Gastrocnemius medialis (tissue), 4 donors: Measurements from ENCODE around the gene CHN2. TPM values are rescaled to one million over a fixed set of nuclear protein-coding genes. Genes with fewer than 3 reads are reported as not detected.

Source experiments
- ATAC-seq, 2 donors: fragments of 150-250 bp; one replicate each; pipeline ENCODE4 v1.9.1; 2016
- DNase-seq, 2 donors: peaks; one replicate each; pipeline ENCODE4 v3.0.0-alpha.2; 2019
- H3K27ac ChIP-seq, 4 donors: fragments of 200-600 bp; sonication (generic); 1 replicate in 1 of 4; 2 replicates in 3 of 4; pipeline ENCODE4 v1.5.1; 2016 to 2018; ENCODE audit warnings: mild to moderate bottlenecking in 2 of 4, moderate library complexity in 1 of 4
- H3K27me3 ChIP-seq, 3 donors: fragments of 200-600 bp; sonication (generic) in 2 of 3; 1 replicate in 1 of 3; 2 replicates in 2 of 3; pipeline versions ENCODE4 v1.5.1 to v1.6.0; 2016 to 2019; ENCODE audit warnings: mild to moderate bottlenecking in 1 of 3, moderate library complexity in 1 of 3
- H3K36me3 ChIP-seq, 2 donors: fragments of 200-600 bp; sonication (generic) in 1 of 2; one replicate each; pipeline ENCODE4 v1.5.1; 2017 to 2018
- H3K4me1 ChIP-seq, 2 donors: fragments of 200-600 bp; sonication (generic) in 1 of 2; one replicate each; pipeline ENCODE4 v1.5.1; 2016 to 2017; ENCODE audit warnings: mild to moderate bottlenecking in 2 of 2
- H3K4me3 ChIP-seq, 4 donors: fragments of 200-600 bp; sonication (generic) in 3 of 4; 1 replicate in 1 of 4; 2 replicates in 3 of 4; pipeline ENCODE4 v1.5.1; 2016 to 2019; ENCODE audit warnings: mild to moderate bottlenecking in 2 of 4
- H3K9me3 ChIP-seq, 3 donors: fragments of 200-600 bp; sonication (generic) in 2 of 3; 1 replicate in 1 of 3; 2 replicates in 2 of 3; pipeline ENCODE4 v1.5.1; 2016 to 2019
- POLR2A ChIP-seq, 2 donors: fragments of 450-650 bp; IDR thresholded peaks; one replicate each; pipeline ENCODE4 v1.6.1; 2017; ENCODE audit warnings: antibody characterized with exemption in 2 of 2, mild to moderate bottlenecking in 2 of 2, moderate library complexity in 2 of 2
- in situ Hi-C, 4 donors: fragments of 200-750 bp; cut with MboI; loops; one replicate each; pipeline versions ENCODE4 v1.15.0 to v1.8.0; 2017; ENCODE audit warnings: low sequenced_read_pairs in 4 of 4
- intact Hi-C: fragments of 100-400 bp; cut with DNase I; formaldehyde crosslinking; loops from one replicate; pipeline ENCODE4 v1.15.1; 2023; ENCODE audit warnings: low total_unique reads
- total RNA-seq, 4 donors: library from RNA; depleted of rRNA; stranded (reverse); fragments of >200 nt; gene quantifications; one replicate each; pipeline versions ENCODE4 v1.1.0 to v1.2.3, GENCODE V29; 2016
- TF ChIP-seq, protein P1 (sequence below), 5 experiments: fragments of 450-650 bp in 3 of 5; fragments of 200-600 bp in 2 of 5; sonication (generic) in 2 of 5; IDR thresholded peaks in 4 of 5; conservative IDR thresholded peaks in 1 of 5; 1 replicate in 4 of 5; 2 replicates in 1 of 5; pipeline ENCODE4 v1.5.1; 2016 to 2019; ENCODE audit warnings: antibody characterized with exemption in 5 of 5, mild to moderate bottlenecking in 3 of 5, moderate library complexity in 3 of 5

CHN2 gene
- total RNA-seq, 4 donors from 2014 or later: 5.9 to 11.3 (median 8.2) TPM

DNA sequence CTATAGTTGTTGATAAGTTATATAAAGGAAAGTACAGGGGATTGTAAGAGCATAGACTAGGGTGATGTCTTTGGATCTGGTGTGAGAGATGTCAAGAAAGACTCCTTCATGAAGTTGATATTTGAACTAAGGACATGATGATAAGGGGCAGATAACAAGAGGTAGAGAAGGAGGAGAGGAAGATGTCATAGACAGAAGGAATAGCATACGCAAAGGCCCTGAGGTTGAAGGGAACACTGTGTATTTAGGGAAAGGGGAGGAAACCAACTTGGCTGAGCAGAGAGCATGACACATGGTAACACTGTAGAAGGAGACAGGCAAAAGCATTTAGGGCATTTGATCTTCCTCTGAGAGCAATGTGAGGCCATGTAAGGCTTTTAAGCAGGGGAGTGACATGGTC, 170.8 kb downstream of the CHN2 start:
- Histone ChIP-seq H3K36me3 (no peaks in the 10 kb centered on the region), H3K27me3 (no peaks in the 10 kb centered on the region), H3K4me1 (no peaks in the 10 kb centered on the region), H3K27ac (no peak overlapping the region), H3K4me3 (no peak overlapping the region), H3K9me3 (no peaks in the 10 kb centered on the region)
- in situ Hi-C loops (no loop called here), intact Hi-C loops (no loop called here)
- TF ChIP-seq, protein P1, sequence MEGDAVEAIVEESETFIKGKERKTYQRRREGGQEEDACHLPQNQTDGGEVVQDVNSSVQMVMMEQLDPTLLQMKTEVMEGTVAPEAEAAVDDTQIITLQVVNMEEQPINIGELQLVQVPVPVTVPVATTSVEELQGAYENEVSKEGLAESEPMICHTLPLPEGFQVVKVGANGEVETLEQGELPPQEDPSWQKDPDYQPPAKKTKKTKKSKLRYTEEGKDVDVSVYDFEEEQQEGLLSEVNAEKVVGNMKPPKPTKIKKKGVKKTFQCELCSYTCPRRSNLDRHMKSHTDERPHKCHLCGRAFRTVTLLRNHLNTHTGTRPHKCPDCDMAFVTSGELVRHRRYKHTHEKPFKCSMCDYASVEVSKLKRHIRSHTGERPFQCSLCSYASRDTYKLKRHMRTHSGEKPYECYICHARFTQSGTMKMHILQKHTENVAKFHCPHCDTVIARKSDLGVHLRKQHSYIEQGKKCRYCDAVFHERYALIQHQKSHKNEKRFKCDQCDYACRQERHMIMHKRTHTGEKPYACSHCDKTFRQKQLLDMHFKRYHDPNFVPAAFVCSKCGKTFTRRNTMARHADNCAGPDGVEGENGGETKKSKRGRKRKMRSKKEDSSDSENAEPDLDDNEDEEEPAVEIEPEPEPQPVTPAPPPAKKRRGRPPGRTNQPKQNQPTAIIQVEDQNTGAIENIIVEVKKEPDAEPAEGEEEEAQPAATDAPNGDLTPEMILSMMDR (IDR thresholded peaks at IDR 0.05 in 4 of 5, conservative IDR thresholded peaks at IDR 0.05 in 1 of 5): no peak
- no peak for ATAC-seq
- DNase-seq: no peak

DNA sequence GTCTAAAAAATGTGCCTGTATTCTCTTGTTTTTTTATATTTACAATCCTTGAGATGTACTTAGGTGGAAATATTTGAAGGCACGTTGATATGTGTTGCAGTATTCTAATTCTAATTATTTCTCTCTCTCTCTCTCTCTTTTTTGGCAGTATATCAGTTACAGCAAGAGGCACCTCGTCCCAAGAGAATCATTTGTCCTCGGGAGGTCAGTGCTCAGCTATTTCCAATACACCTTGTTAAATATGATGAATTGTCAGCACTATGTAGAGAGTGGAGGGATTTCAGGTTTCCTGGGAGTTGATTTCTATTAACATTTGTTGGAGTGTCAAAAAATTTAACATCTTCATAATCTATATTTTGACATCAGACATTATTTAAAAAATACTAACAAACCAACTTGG, 173.2 kb downstream of the CHN2 start:
- Histone ChIP-seq H3K27ac (no peak overlapping the region), H3K36me3 (no peaks in the 10 kb centered on the region), H3K9me3 (no peaks in the 10 kb centered on the region), H3K4me3 (no peak overlapping the region), H3K27me3 (no peaks in the 10 kb centered on the region), H3K4me1 (no peaks in the 10 kb centered on the region)
- in situ Hi-C loops: no loop called here
- intact Hi-C loops: no loop called here
- ATAC-seq (no peak), DNase-seq (no peak)
- TF ChIP-seq POLR2A (IDR thresholded peaks at IDR 0.05): no peak
- TF ChIP-seq, protein P1 (IDR thresholded peaks at IDR 0.05 in 4 of 5, conservative IDR thresholded peaks at IDR 0.05 in 1 of 5): no peak

DNA sequence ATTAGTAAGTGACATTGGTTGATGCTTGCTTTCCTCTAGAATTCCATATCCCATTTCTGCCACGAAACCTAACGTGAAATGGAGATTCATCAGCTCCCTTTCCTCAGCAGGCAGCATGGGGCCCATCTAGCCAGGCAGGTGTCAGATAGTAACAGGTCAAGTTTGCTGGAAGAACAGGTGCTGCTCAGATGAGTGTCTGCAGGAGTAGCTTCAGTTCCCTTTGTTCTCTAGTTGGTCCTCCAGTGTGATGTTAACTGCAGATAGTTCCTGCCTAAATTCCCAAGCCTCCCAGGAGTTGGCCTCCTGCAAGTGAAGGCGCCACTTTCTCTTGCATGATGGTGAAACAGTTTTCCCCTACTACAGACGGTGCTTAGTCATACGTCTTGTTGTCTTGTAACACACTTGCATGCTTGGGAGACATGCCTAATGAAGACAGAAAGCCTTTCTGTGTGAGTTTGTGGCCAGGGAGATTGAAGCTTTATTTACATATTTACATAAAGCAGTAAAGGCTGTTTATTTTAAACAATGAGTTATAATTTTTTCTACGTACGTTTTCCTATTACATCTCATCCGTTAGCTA, 175.4 kb downstream of the CHN2 start:
- TF ChIP-seq POLR2A (IDR thresholded peaks at IDR 0.05): no peak
- TF ChIP-seq, protein P1 (IDR thresholded peaks at IDR 0.05 in 4 of 5, conservative IDR thresholded peaks at IDR 0.05 in 1 of 5): no peak
- H3K36me3 ChIP-seq: no peaks in the 10 kb centered on the region
- no peaks in the 10 kb centered on the region for H3K9me3 ChIP-seq
- ATAC-seq: no peak
- intact Hi-C loops (no loop called here), in situ Hi-C loops (no loop called here)
- H3K27ac ChIP-seq: no peak overlapping the region
- no peak for DNase-seq
- H3K27me3 ChIP-seq: no peaks in the 10 kb centered on the region
- H3K4me1 ChIP-seq: no peaks in the 10 kb centered on the region
- no peak overlapping the region for H3K4me3 ChIP-seq

DNA sequence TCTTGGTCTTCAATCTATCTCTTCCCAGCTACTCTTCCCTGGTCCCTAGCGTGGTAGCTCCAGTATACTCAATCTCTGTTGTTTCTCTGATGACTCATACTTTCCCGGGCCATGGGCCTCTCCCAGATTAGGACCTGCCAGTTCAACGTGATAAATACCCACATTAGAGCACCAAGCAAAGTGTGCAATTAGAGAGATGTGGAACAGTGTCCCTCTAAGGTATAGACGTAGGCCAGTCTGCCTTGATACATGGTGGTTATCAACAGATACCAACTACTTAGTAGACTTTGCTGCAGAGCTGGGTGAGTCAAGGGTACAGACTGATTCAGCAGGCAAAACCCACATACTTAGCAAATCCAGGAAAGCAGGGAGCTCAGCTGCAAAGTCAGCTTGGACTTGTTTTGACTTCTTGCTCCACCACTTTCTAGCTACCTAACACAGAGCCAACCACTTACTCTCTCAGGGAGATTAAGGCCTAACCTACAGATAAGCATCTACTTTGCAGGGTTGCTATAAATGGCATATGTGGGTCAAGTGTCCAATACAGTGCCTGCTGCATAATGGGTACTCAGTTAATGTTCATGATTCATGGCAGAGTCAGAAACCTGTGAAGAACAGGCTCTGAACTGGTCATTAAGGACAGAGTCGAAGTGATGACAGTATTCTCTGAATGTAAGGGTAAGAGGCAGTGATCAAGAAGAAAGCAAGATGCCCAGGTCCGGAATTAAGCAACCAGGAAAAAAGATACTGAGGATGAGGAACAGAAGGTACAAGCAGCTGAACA, 176.1 kb downstream of the CHN2 start:
- peaks cover 0 to 3% of the 10 kb centered on the region in 2 donors for H3K4me1 ChIP-seq
- ATAC-seq (no peak), DNase-seq (no peak)
- no peak overlapping the region for H3K27ac ChIP-seq
- H3K9me3 ChIP-seq: no peaks in the 10 kb centered on the region
- intact Hi-C loops (no loop called here), in situ Hi-C loops (no loop called here)
- no peaks in the 10 kb centered on the region for H3K27me3 ChIP-seq
- no peaks in the 10 kb centered on the region for H3K36me3 ChIP-seq
- TF ChIP-seq POLR2A (IDR thresholded peaks at IDR 0.05): no peak
- TF ChIP-seq, protein P1 (IDR thresholded peaks at IDR 0.05 in 4 of 5, conservative IDR thresholded peaks at IDR 0.05 in 1 of 5): no peak
- H3K4me3 ChIP-seq: no peak overlapping the region
